Mononuclear cell (primary cell): ENCODE measurements around the gene NAV1. TPM values are rescaled to one million over a fixed set of nuclear protein-coding genes. Genes with fewer than 3 reads are reported as not detected.

Experiments used
- H3K27me3 ChIP-seq: 2 replicates; pipeline ENCODE4 v1.6.0; 2011; ENCODE audit warnings: low read length, control low read depth; ENCODE audit not compliant: insufficient read depth
- H3K4me1 ChIP-seq: 2 replicates; pipeline ENCODE4 v1.5.1; 2011; ENCODE audit warnings: mild to moderate bottlenecking, low read length, control low read depth; ENCODE audit not compliant: insufficient read depth
- H3K4me3 ChIP-seq: 2 replicates; pipeline ENCODE4 v1.5.1; 2011; ENCODE audit warnings: mild to moderate bottlenecking, low read length, moderate library complexity
- H3K9me3 ChIP-seq: 2 replicates; pipeline ENCODE4 v1.5.1; 2011; ENCODE audit warnings: low read depth, mild to moderate bottlenecking, control low read depth, low read length
- total RNA-seq: library from RNA; depleted of rRNA; stranded (reverse); fragments of >200 nt; gene quantifications from one replicate; pipeline ENCODE4 v1.2.3, GENCODE V29; 2012

NAV1 gene
- total RNA-seq, 1 donor: 1.5 TPM

- no peaks in the 10 kb centered on the region for H3K9me3 ChIP-seq
- no peaks in the 10 kb centered on the region for H3K27me3 ChIP-seq
- no peak overlapping the region for H3K4me3 ChIP-seq
- peaks cover 3% of the 10 kb centered on the region for H3K4me1 ChIP-seq
These were observed 18.6 kb downstream of the NAV1 start for GRCh38 chr1:201557572-201557958.

GRCh38 chr1:201559679-201560162 lies 20.8 kb downstream of the NAV1 start:
- H3K4me1 ChIP-seq: peaks cover 3% of the 10 kb centered on the region
- H3K9me3 ChIP-seq: no peaks in the 10 kb centered on the region
- no peak overlapping the region for H3K4me3 ChIP-seq
- H3K27me3 ChIP-seq: no peaks in the 10 kb centered on the region

- Histone ChIP-seq H3K4me1 (peaks cover 3% of the 10 kb centered on the region), H3K4me3 (no peak overlapping the region), H3K27me3 (no peaks in the 10 kb centered on the region), H3K9me3 (no peaks in the 10 kb centered on the region)
These were observed 21.6 kb downstream of the NAV1 start for GRCh38 chr1:201560328-201561194.

- Histone ChIP-seq H3K9me3 (no peaks in the 10 kb centered on the region), H3K4me3 (no peak overlapping the region), H3K4me1 (peaks cover 3% of the 10 kb centered on the region), H3K27me3 (no peaks in the 10 kb centered on the region)
These were observed 22.3 kb downstream of the NAV1 start for GRCh38 chr1:201561195-201561564.

- Histone ChIP-seq H3K4me1 (peaks cover 3% of the 10 kb centered on the region), H3K27me3 (no peaks in the 10 kb centered on the region), H3K4me3 (no peak overlapping the region), H3K9me3 (no peaks in the 10 kb centered on the region)
These were observed 22.7 kb downstream of the NAV1 start for GRCh38 chr1:201561601-201562000.

- peaks cover 3% of the 10 kb centered on the region for H3K4me1 ChIP-seq
- H3K4me3 ChIP-seq: no peak overlapping the region
- no peaks in the 10 kb centered on the region for H3K27me3 ChIP-seq
- no peaks in the 10 kb centered on the region for H3K9me3 ChIP-seq
These were observed 23.3 kb downstream of the NAV1 start for GRCh38 chr1:201562257-201562656.

GRCh38 chr1:201562659-201563405 lies 23.9 kb downstream of the NAV1 start:
- Histone ChIP-seq H3K27me3 (no peaks in the 10 kb centered on the region), H3K4me1 (peaks cover 3% of the 10 kb centered on the region), H3K9me3 (no peaks in the 10 kb centered on the region), H3K4me3 (no peak overlapping the region)

- Histone ChIP-seq H3K4me3 (no peak overlapping the region), H3K9me3 (no peaks in the 10 kb centered on the region), H3K4me1 (peaks cover 3% of the 10 kb centered on the region), H3K27me3 (no peaks in the 10 kb centered on the region)
These were observed 24.5 kb downstream of the NAV1 start for GRCh38 chr1:201563406-201563780.

GRCh38 chr1:201563941-201564340 lies 25.0 kb downstream of the NAV1 start:
- peaks cover 7% of the 10 kb centered on the region for H3K4me1 ChIP-seq

GRCh38 chr1:201565024-201565730 lies 26.2 kb downstream of the NAV1 start:
- Histone ChIP-seq H3K9me3 (no peaks in the 10 kb centered on the region), H3K4me1 (peaks cover 6% of the 10 kb centered on the region), H3K4me3 (no peak overlapping the region), H3K27me3 (no peaks in the 10 kb centered on the region)

More at GRCh38 chr1:201563941-201564340, 25.0 kb downstream of the NAV1 start:
- Histone ChIP-seq H3K27me3 (no peaks in the 10 kb centered on the region), H3K4me3 (no peak overlapping the region), H3K9me3 (no peaks in the 10 kb centered on the region)

- peaks cover 6% of the 10 kb centered on the region for H3K4me1 ChIP-seq
- no peak overlapping the region for H3K4me3 ChIP-seq
- H3K9me3 ChIP-seq: no peaks in the 10 kb centered on the region
- no peaks in the 10 kb centered on the region for H3K27me3 ChIP-seq
These were observed 27.0 kb downstream of the NAV1 start for GRCh38 chr1:201565771-201566528.

GRCh38 chr1:201566529-201566823 lies 27.5 kb downstream of the NAV1 start:
- Histone ChIP-seq H3K27me3 (no peaks in the 10 kb centered on the region), H3K4me1 (peaks cover 6% of the 10 kb centered on the region), H3K4me3 (no peak overlapping the region), H3K9me3 (no peaks in the 10 kb centered on the region)

- Histone ChIP-seq H3K27me3 (no peaks in the 10 kb centered on the region), H3K4me3 (no peak overlapping the region), H3K9me3 (no peaks in the 10 kb centered on the region), H3K4me1 (peaks cover 6% of the 10 kb centered on the region)
These were observed 28.2 kb downstream of the NAV1 start for GRCh38 chr1:201566933-201567801.

GRCh38 chr1:201568265-201568664 lies 29.3 kb downstream of the NAV1 start:
- no peaks in the 10 kb centered on the region for H3K9me3 ChIP-seq
- no peak overlapping the region for H3K4me3 ChIP-seq
- no peaks in the 10 kb centered on the region for H3K27me3 ChIP-seq
- H3K4me1 ChIP-seq: peaks cover 6% of the 10 kb centered on the region
